HT1080 (cell line): ENCODE measurements around the gene WEE2. TPM values are rescaled to one million over a fixed set of nuclear protein-coding genes. Genes with fewer than 3 reads are reported as not detected.
"Not testable (repeated sequence)": the region's sequence is repeated elsewhere in the genome, so short reads cannot be mapped to it uniquely, and the experiment has no call there.

Experiments
- DNase-seq: peaks from one replicate; pipeline ENCODE4 v3.0.0-alpha.2; 2015; ENCODE audit warnings: low read depth
- small RNA-seq: library from RNA; depleted of rRNA; stranded (forward); fragments of <200 nt; gene quantifications from one replicate; pipeline ENCODE3, GENCODE V24; 2014
- total RNA-seq: library from RNA; depleted of rRNA; stranded (reverse); fragments of >200 nt; shearing (Covaris generic); gene quantifications from 2 replicates; pipeline ENCODE4 v1.2.3, GENCODE V29; 2014; rRNA removed

WEE2 gene
- total RNA-seq, 1 experiment from 2014 or later = 0.03 TPM

DNA sequence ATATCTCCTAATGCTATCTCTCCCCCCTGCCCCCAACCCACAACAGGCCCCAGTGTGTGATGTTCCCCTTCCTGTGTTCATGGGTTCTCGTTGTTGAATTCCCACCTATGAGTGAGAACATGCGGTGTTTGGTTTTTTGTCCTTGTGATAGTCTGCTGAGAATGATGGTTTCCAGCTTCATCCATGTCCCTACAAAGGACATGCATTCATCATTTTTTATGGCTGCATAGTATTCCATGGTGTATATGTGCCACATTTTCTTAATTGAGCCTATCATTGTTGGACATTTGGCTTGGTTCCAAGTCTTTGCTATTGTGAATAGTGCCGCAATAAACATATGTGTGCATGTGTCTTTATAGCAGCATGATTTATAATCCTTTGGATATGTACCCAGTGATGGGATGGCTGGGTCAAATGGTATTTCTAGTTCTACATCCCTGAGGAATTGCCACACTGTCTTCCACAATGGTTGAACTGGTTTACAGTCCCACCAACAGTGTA is 62.0 kb downstream of the WEE2 start:
- not testable (repeated sequence) for DNase-seq

DNA sequence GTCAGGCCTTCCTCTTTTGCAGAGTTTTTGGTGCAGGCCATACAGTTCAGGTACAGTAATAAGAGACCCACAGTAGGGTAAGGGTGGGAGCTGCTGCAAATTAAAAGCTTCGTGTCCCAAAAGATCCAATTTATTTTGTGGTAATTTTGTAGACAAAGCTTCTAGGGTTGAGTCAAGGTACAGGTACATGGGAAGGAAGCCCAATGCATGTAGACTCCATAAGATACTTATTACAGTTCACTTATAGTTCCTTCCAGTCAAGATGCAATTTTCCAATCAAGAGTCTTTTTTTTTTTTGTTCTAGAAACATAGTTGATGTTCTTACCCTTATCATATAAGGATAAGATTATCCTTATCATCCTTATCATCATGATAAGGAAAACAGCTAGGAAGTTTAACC is 68.2 kb downstream of the WEE2 start, which contains the start of gene TAS2R4:
TSS of gene TAS2R4 (plus strand) at position 301 of the 400 bp plus-strand sequence. CDS start 1,815 bp downstream, outside the sequence.
- no peak for DNase-seq

Small RNA genes lying within 50 kb of the gene (small RNA-seq; reads per million reads assigned to genes)
- gene RNU1-82P = not detected

Other genes with a start within 250 kb of the WEE2 start
- gene AGK, start 156.9 kb upstream of the WEE2 start, total RNA-seq = 57.9 and 58.3 TPM in 2 replicates
- 12.5 and 15.7 TPM in 2 replicates for gene DENND11, start 6.2 kb upstream of the WEE2 start, total RNA-seq
- 370 and 377 TPM in 2 replicates for gene SSBP1, start 30.0 kb downstream of the WEE2 start, total RNA-seq
- 0.10 TPM in 1 of 2 replicates, not detected in the other for gene TAS2R3, start 55.7 kb downstream of the WEE2 start, total RNA-seq
- gene TAS2R4, start 68.3 kb downstream of the WEE2 start, total RNA-seq = 0.14 and 0.63 TPM in 2 replicates
- gene TAS2R5, start 81.9 kb downstream of the WEE2 start, total RNA-seq = 0.30 and 0.98 TPM in 2 replicates
- gene PRSS37, start 133.1 kb downstream of the WEE2 start, total RNA-seq = not detected in 2 replicates
- not detected in 2 replicates for gene OR9A4, start 208.0 kb downstream of the WEE2 start, total RNA-seq
- not detected in 2 replicates for gene CLEC5A, start 238.6 kb downstream of the WEE2 start, total RNA-seq